GM12878 (cell line): ENCODE measurements around the gene NSMCE3. TPM values are rescaled to one million over a fixed set of nuclear protein-coding genes. Genes with fewer than 3 reads are reported as not detected.

Experiments
- ATAC-seq: fragments of 200-7000 bp; cut with Tn5 transposase; 3 replicates; pipeline ENCODE4 v1.9.1; 2020; ENCODE audit warnings: mild to moderate bottlenecking, moderate library complexity
- BruUV-seq: library from RNA; stranded (reverse); fragments of 400-500 nt; replicated peaks from 2 replicates; lab custom pipeline; 2021; lab: Mats Ljungman, UMichigan
- CTCF ChIA-PET: fragments of 300-600 bp; sonication (Branson Sonifier 250); formaldehyde crosslinking; extraction: SDS; loops from one replicate; lab custom pipeline; 2021; ENCODE audit warnings: inconsistent platforms; lab: Yijun Ruan, JAX
- POLR2A ChIA-PET: fragments of 350-600 bp; formaldehyde crosslinking; extraction: SDS; loops from one replicate; lab custom pipeline; 2021; ENCODE audit warnings: inconsistent platforms; lab: Charles Lee
- RAD21 ChIA-PET: fragments of 300-600 bp; sonication (Branson Sonifier 250); formaldehyde crosslinking; loops from one replicate; lab custom pipeline; 2023; ENCODE audit warnings: antibody characterized with exemption; ENCODE audit not compliant: unreplicated experiment; lab: Charles Lee
- SMC1A ChIA-PET: fragments of 300-600 bp; sonication (Branson Sonifier 250); formaldehyde crosslinking; loops from one replicate; lab custom pipeline; 2023; ENCODE audit not compliant: unreplicated experiment, uncharacterized antibody; lab: Charles Lee
- DNase-seq: peaks from one replicate; pipeline ENCODE4 v3.0.0-alpha.2; 2011; ENCODE audit warnings: low read depth, low spot score
- FAIRE-seq: peaks from 3 replicates; lab custom pipeline; 2011; peaks lifted over from hg19 to GRCh38; lab: Jason Lieb, UNC
- H2AFZ ChIP-seq: 2 replicates; pipeline ENCODE4 v1.6.0; 2011; ENCODE audit warnings: low read depth, low read length, control low read depth; ENCODE audit not compliant: control insufficient read depth
- H3K27ac ChIP-seq: 2 replicates; pipeline ENCODE4 v1.5.1; 2011; ENCODE audit warnings: control low read depth; ENCODE audit not compliant: control insufficient read depth, insufficient read depth
- H3K27me3 ChIP-seq, 2 experiments: replicated peaks in 1 of 2; 2 replicates each; pipeline versions ENCODE4 v1.6.0 to v1.6.1; 2011; ENCODE audit warnings: low read length in 1 of 2; ENCODE audit not compliant: control insufficient read depth in 2 of 2, insufficient read depth in 2 of 2
- H3K36me3 ChIP-seq, 2 experiments: 2 replicates each; pipeline ENCODE4 v1.5.1; 2011; ENCODE audit warnings: low read length in 1 of 2; ENCODE audit not compliant: control insufficient read depth in 2 of 2, insufficient read depth in 2 of 2
- H3K4me1 ChIP-seq: 2 replicates; pipeline ENCODE4 v1.6.1; 2011; ENCODE audit warnings: mild to moderate bottlenecking, low read length, moderate library complexity, mixed read lengths; ENCODE audit not compliant: control insufficient read depth, insufficient read depth
- H3K4me2 ChIP-seq: 2 replicates; pipeline ENCODE4 v1.6.0; 2011; ENCODE audit warnings: control low read depth; ENCODE audit not compliant: control insufficient read depth, insufficient read depth
- H3K4me3 ChIP-seq: fragments of 200-600 bp; sonication (generic); 2 replicates; pipeline ENCODE4 v1.5.1; 2016
- H3K79me2 ChIP-seq: 2 replicates; pipeline ENCODE4 v1.6.0; 2011; ENCODE audit warnings: low read length; ENCODE audit not compliant: control insufficient read depth, insufficient read depth
- H3K9ac ChIP-seq: 2 replicates; pipeline ENCODE4 v1.8.0; 2011; ENCODE audit warnings: low read length, control low read depth, mixed read lengths; ENCODE audit not compliant: control insufficient read depth, insufficient read depth
- H3K9me3 ChIP-seq: replicated peaks from 3 replicates; pipeline ENCODE4 v1.5.1; 2011; ENCODE audit warnings: mild to moderate bottlenecking, low read length; ENCODE audit not compliant: control insufficient read depth, insufficient read depth
- H4K20me1 ChIP-seq: 2 replicates; pipeline ENCODE4 v1.6.0; 2011; ENCODE audit not compliant: control insufficient read depth, insufficient read depth
- BACH1 ChIP-seq: fragments of 450-650 bp; IDR thresholded peaks from 2 replicates; pipeline ENCODE4 v1.6.1; 2017; ENCODE audit warnings: mild to moderate bottlenecking, borderline replicate concordance
- BHLHE40 ChIP-seq, 2 experiments: fragments of 450-650 bp in 1 of 2; IDR thresholded peaks; 2 replicates each; pipeline ENCODE4 v1.6.1; 2011 to 2017; ENCODE audit warnings: low read depth in 2 of 2, borderline replicate concordance in 1 of 2, improper control_type of control experiment in 1 of 2, low read length in 1 of 2, mild to moderate bottlenecking in 1 of 2
- EP300 ChIP-seq, 2 experiments: fragments of 150-350 bp in 1 of 2; IDR thresholded peaks; 2 replicates each; pipeline ENCODE4 v1.6.1; 2011 to 2012; ENCODE audit warnings: low read depth in 2 of 2, low read length in 2 of 2, borderline replicate concordance in 1 of 2, improper control_type of control experiment in 1 of 2, inconsistent platforms in 1 of 2; ENCODE audit not compliant: control insufficient read depth in 1 of 2
- EZH2 ChIP-seq: IDR thresholded peaks from 2 replicates; pipeline ENCODE4 v1.6.1; 2012; ENCODE audit warnings: low read depth, mild to moderate bottlenecking, control low read depth, inconsistent platforms, low read length, borderline replicate concordance; ENCODE audit not compliant: control insufficient read depth
- GABPA ChIP-seq: IDR thresholded peaks from 2 replicates; pipeline ENCODE4 v1.6.1; 2014; ENCODE audit warnings: antibody characterized with exemption, low read depth, mild to moderate bottlenecking, inconsistent platforms
- HSF1 ChIP-seq: fragments of 150-350 bp; IDR thresholded peaks from 2 replicates; pipeline ENCODE4 v1.6.1; 2014; ENCODE audit warnings: mild to moderate bottlenecking, low read depth, low read length
- KDM1A ChIP-seq: fragments of 200-600 bp; sonication (generic); IDR thresholded peaks from 2 replicates; pipeline ENCODE4 v1.6.1; 2016; ENCODE audit warnings: borderline replicate concordance
- NR2C1 ChIP-seq: fragments of 450-650 bp; IDR thresholded peaks from 2 replicates; pipeline ENCODE4 v1.6.1; 2017; ENCODE audit warnings: antibody characterized with exemption, mild to moderate bottlenecking, moderate library complexity
- PAX5 ChIP-seq: IDR thresholded peaks from 2 replicates; pipeline ENCODE4 v1.6.1; 2011; ENCODE audit warnings: low read depth, low read length, borderline replicate concordance
- RAD51 ChIP-seq: fragments of 450-650 bp; IDR thresholded peaks from 2 replicates; pipeline ENCODE4 v1.6.1; 2016; ENCODE audit warnings: moderate library complexity, mild to moderate bottlenecking, inconsistent platforms
- RCOR1 ChIP-seq: conservative IDR thresholded peaks from 2 replicates; pipeline ENCODE4 v1.6.1; 2012; ENCODE audit warnings: low read depth, low read length, improper control_type of control experiment
- SMAD1 ChIP-seq: fragments of 450-650 bp; IDR thresholded peaks from 2 replicates; pipeline ENCODE4 v1.6.1; 2018; ENCODE audit warnings: mild to moderate bottlenecking, low read depth; ENCODE audit not compliant: partially characterized antibody
- SPI1 ChIP-seq: IDR thresholded peaks from 2 replicates; pipeline ENCODE4 v1.6.1; 2011; ENCODE audit warnings: low read depth, mild to moderate bottlenecking, low read length, moderate library complexity, borderline replicate concordance; ENCODE audit not compliant: insufficient read depth
- SUPT20H ChIP-seq: IDR thresholded peaks from 2 replicates; pipeline ENCODE4 v1.6.1; 2011; ENCODE audit warnings: low read depth, mild to moderate bottlenecking, low read length, moderate library complexity, borderline replicate concordance; ENCODE audit not compliant: control insufficient read depth
- USF2 ChIP-seq: IDR thresholded peaks from 2 replicates; pipeline ENCODE4 v1.6.1; 2011; ENCODE audit warnings: low read depth, low read length, improper control_type of control experiment, borderline replicate concordance
- WGBS: methylation state at CpG from one replicate; pipeline ENCODE4 v1.1.6; 2016; ENCODE audit warnings: low lambda C conversion rate; ENCODE audit not compliant: insufficient replicate concordance, insufficient coverage; ENCODE audit errors: missing lambda C conversion rate; 5-methylcytosine and 5-hydroxymethylcytosine counted together
- in situ Hi-C: fragments of 300-500 bp; cut with MboI; formaldehyde crosslinking; loops from 9 replicates; pipeline ENCODE4 v1.14.3; 2018; ENCODE audit warnings: mixed read lengths
- intact Hi-C: fragments of 100-400 bp; cut with micrococcal nuclease; formaldehyde crosslinking; loops from one replicate; pipeline ENCODE4 v1.14.2; 2022; ENCODE audit not compliant: unreplicated experiment
- polyA plus RNA-seq, 11 experiments: library from polyadenylated mRNA; depleted of rRNA in 4 of 11; unstranded in 6 of 11; stranded (reverse) in 5 of 11; fragments of >200 nt; fragmentation: Nextera tagmentation in 4 of 11; fragmentation: Illumina TruSeq in 1 of 11; extraction: Ambion mirVana in 4 of 11; extraction: Trizol in 1 of 11; gene quantifications; 1 replicate in 1 of 11; 2 replicates in 10 of 11; pipeline versions ENCODE4 v1.2.1 to v1.2.3, GENCODE V29; 2011 to 2016; ENCODE audit warnings: inconsistent platforms in 2 of 11, missing spikeins in 2 of 11, low read depth in 1 of 11
- total RNA-seq, 4 experiments: library from RNA; depleted of rRNA in 3 of 4; stranded (reverse); fragments of >200 nt in 3 of 4; fragmentation: Illumina TruSeq in 1 of 4; extraction: Trizol in 1 of 4; gene quantifications; 2 replicates each; pipeline versions ENCODE4 v1.2.1 to v1.2.3, GENCODE V29; 2013 to 2021
- TF ChIP-seq, protein P1 (sequence below): IDR thresholded peaks from 2 replicates; pipeline ENCODE4 v1.6.1; 2012; ENCODE audit warnings: low read depth, low read length, improper control_type of control experiment
- TF ChIP-seq, protein P2 (sequence below): fragments of 450-650 bp; IDR thresholded peaks from 2 replicates; pipeline ENCODE4 v1.6.1; 2017; ENCODE audit warnings: mild to moderate bottlenecking, moderate library complexity

Gene NSMCE3
- total and polyA plus RNA-seq, 10 of the 15 experiments (the other 5 are each of a cell fraction or from before 2014, with no cell fraction given): 3.7 to 30.0 (median 19.2) TPM

DNA sequence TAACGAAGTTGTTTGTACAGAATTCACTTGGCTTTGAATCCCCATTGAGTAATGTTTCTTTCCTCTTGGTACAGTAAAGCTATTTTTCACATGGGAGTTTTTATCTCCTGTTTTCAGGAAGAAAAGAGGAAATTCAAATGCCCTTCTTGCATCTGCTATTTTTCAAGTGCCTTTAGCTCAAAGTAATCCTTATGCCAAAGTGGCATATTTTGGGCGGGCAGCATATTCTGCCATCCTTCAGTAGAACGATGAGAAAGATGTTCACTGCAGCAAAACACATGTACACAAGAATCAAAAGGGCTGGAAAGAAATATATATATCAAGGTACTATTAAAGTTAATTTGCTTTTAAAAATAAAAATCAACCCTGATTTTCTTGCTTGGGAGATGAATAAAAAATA is 5.3 kb upstream of the NSMCE3 start:
- no peaks in the 10 kb centered on the region for H3K27me3 ChIP-seq
- H3K9ac ChIP-seq: no peak overlapping the region
- H3K9me3 ChIP-seq: no peaks in the 10 kb centered on the region
- H3K4me2 ChIP-seq: no peak overlapping the region
- 63% methylated on average over 3 of the region's 3 CpGs for WGBS
- H3K36me3 ChIP-seq: no peaks in the 10 kb centered on the region
- no peak for ATAC-seq
- H3K4me3 ChIP-seq: no peak overlapping the region
- no peaks in the 10 kb centered on the region for H3K79me2 ChIP-seq
- RAD21 ChIA-PET: interaction anchor here (1.3 kb wide), 1 partner anchor 14 kb away, joined by 3 read pairs; no protein-coding TSS in a partner anchor
- CTCF ChIA-PET: no interaction called here
- FAIRE-seq: no peak
- in situ Hi-C loops (no loop called here), intact Hi-C loops (loop anchor here (5.0 kb wide), 2 partner anchors 32 to 52 kb away; no protein-coding TSS in a partner anchor)
- H4K20me1 ChIP-seq: no peaks in the 10 kb centered on the region
- DNase-seq: no peak
- SMC1A ChIA-PET: no interaction called here
- POLR2A ChIA-PET: no interaction called here
- peaks cover 19% of the 10 kb centered on the region for H3K4me1 ChIP-seq
- no peak overlapping the region for H3K27ac ChIP-seq
- H2AFZ ChIP-seq: no peak overlapping the region
- no TSS peak for BruUV-seq
- no peak for TF ChIP-seq NR2C1
- TF ChIP-seq HSF1: no peak
- no peak for TF ChIP-seq USF2
- no peak for TF ChIP-seq EZH2
- no peak for TF ChIP-seq SMAD1
- TF ChIP-seq, protein P1, sequence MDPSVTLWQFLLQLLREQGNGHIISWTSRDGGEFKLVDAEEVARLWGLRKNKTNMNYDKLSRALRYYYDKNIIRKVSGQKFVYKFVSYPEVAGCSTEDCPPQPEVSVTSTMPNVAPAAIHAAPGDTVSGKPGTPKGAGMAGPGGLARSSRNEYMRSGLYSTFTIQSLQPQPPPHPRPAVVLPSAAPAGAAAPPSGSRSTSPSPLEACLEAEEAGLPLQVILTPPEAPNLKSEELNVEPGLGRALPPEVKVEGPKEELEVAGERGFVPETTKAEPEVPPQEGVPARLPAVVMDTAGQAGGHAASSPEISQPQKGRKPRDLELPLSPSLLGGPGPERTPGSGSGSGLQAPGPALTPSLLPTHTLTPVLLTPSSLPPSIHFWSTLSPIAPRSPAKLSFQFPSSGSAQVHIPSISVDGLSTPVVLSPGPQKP: no peak
- TF ChIP-seq RCOR1: no peak
- no peak for TF ChIP-seq EP300 (IDR thresholded peaks at IDR 0.05; ENCODE audit: borderline replicate concordance in 1 of 2, control insufficient read depth in 1 of 2, low read depth in 2 of 2, low read length in 2 of 2)
- TF ChIP-seq RAD51: no peak
- TF ChIP-seq BHLHE40 (IDR thresholded peaks at IDR 0.05; ENCODE audit: borderline replicate concordance in 1 of 2, low read depth in 2 of 2, low read length in 1 of 2): no peak
- TF ChIP-seq KDM1A: no peak
- no peak for TF ChIP-seq PAX5
- no peak for TF ChIP-seq SUPT20H
- TF ChIP-seq, protein P2, sequence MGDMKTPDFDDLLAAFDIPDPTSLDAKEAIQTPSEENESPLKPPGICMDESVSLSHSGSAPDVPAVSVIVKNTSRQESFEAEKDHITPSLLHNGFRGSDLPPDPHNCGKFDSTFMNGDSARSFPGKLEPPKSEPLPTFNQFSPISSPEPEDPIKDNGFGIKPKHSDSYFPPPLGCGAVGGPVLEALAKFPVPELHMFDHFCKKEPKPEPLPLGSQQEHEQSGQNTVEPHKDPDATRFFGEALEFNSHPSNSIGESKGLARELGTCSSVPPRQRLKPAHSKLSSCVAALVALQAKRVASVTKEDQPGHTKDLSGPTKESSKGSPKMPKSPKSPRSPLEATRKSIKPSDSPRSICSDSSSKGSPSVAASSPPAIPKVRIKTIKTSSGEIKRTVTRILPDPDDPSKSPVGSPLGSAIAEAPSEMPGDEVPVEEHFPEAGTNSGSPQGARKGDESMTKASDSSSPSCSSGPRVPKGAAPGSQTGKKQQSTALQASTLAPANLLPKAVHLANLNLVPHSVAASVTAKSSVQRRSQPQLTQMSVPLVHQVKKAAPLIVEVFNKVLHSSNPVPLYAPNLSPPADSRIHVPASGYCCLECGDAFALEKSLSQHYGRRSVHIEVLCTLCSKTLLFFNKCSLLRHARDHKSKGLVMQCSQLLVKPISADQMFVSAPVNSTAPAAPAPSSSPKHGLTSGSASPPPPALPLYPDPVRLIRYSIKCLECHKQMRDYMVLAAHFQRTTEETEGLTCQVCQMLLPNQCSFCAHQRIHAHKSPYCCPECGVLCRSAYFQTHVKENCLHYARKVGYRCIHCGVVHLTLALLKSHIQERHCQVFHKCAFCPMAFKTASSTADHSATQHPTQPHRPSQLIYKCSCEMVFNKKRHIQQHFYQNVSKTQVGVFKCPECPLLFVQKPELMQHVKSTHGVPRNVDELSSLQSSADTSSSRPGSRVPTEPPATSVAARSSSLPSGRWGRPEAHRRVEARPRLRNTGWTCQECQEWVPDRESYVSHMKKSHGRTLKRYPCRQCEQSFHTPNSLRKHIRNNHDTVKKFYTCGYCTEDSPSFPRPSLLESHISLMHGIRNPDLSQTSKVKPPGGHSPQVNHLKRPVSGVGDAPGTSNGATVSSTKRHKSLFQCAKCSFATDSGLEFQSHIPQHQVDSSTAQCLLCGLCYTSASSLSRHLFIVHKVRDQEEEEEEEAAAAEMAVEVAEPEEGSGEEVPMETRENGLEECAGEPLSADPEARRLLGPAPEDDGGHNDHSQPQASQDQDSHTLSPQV: no peak
- TF ChIP-seq GABPA: no peak
- TF ChIP-seq SPI1: no peak
- no peak for TF ChIP-seq BACH1
